ENCODE results near the gene PWP2.
"Not testable (repeated sequence)": the region's sequence is repeated elsewhere in the genome, so short reads cannot be mapped to it uniquely, and the experiment has no call there.

DNA sequence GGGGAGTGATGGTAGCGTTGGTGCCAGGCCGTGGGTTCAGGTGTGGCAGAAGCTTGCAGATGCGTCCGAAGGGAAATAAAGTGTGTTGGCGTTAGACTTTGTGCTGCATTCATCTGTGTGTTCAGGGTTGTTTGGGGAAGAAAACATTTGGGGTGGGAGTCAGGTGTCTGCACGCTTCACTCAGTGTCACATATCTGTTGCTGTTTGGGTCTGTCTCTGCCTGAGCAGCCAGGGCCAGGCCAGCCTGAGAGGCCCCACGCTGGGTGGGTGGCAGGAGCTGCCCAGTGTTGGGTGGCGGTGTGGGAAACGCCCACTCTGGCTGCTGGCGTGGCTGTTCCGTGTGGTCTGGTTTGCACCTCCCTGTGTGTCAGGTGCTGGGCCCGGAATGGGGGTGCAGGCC lies 38.4 kb downstream of the PWP2 start:
- TF ChIP-seq, protein P1, sequence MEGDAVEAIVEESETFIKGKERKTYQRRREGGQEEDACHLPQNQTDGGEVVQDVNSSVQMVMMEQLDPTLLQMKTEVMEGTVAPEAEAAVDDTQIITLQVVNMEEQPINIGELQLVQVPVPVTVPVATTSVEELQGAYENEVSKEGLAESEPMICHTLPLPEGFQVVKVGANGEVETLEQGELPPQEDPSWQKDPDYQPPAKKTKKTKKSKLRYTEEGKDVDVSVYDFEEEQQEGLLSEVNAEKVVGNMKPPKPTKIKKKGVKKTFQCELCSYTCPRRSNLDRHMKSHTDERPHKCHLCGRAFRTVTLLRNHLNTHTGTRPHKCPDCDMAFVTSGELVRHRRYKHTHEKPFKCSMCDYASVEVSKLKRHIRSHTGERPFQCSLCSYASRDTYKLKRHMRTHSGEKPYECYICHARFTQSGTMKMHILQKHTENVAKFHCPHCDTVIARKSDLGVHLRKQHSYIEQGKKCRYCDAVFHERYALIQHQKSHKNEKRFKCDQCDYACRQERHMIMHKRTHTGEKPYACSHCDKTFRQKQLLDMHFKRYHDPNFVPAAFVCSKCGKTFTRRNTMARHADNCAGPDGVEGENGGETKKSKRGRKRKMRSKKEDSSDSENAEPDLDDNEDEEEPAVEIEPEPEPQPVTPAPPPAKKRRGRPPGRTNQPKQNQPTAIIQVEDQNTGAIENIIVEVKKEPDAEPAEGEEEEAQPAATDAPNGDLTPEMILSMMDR (IDR thresholded peaks at IDR 0.05), result not testable (repeated sequence)
- not testable (repeated sequence) for TF ChIP-seq POLR2AphosphoS5, POLR2A (IDR thresholded peaks at IDR 0.05)
